Liver (tissue), 9 donors: Measurements from ENCODE around the gene CXCL6. TPM values are rescaled to one million over a fixed set of nuclear protein-coding genes. Genes with fewer than 3 reads are reported as not detected.
A peak's percentile ranks its signal among the peaks of the same experiment; 100 is the strongest.

Experiments used
- DNase-seq: peaks from one replicate; pipeline ENCODE4 v3.0.0-alpha.2; 2017; ENCODE audit warnings: low spot score
- H3K27ac ChIP-seq, 2 donors: one replicate each; pipeline ENCODE4 v1.7.0; 2013; ENCODE audit warnings: inconsistent platforms in 2 of 2, low read length in 2 of 2, control low read depth in 1 of 2, low read depth in 1 of 2, mild to moderate bottlenecking in 1 of 2
- H3K27me3 ChIP-seq, 4 donors: one replicate each; pipeline versions ENCODE4 v1.6.1 to v1.7.0; 2013; ENCODE audit warnings: low read length in 3 of 4, inconsistent platforms in 1 of 4, mild to moderate bottlenecking in 1 of 4, moderate library complexity in 1 of 4; ENCODE audit not compliant: control insufficient read depth in 4 of 4, insufficient read depth in 4 of 4
- H3K36me3 ChIP-seq, 4 donors: one replicate each; pipeline versions ENCODE4 v1.6.1 to v1.7.0; 2013; ENCODE audit warnings: low read length in 3 of 4, mild to moderate bottlenecking in 3 of 4, low read depth in 1 of 4, moderate library complexity in 1 of 4; ENCODE audit not compliant: control insufficient read depth in 4 of 4, insufficient read depth in 3 of 4
- H3K4me1 ChIP-seq, 4 donors: one replicate each; pipeline versions ENCODE4 v1.6.1 to v1.7.0; 2013; ENCODE audit warnings: low read length in 3 of 4, mild to moderate bottlenecking in 3 of 4, moderate library complexity in 1 of 4; ENCODE audit not compliant: control insufficient read depth in 4 of 4, insufficient read depth in 4 of 4
- H3K4me3 ChIP-seq, 3 donors: one replicate each; pipeline versions ENCODE4 v1.6.1 to v1.7.0; 2013; ENCODE audit warnings: low read length in 3 of 3, control low read depth in 1 of 3, low read depth in 1 of 3, mild to moderate bottlenecking in 1 of 3
- H3K9ac ChIP-seq, 2 donors: one replicate each; pipeline ENCODE4 v1.7.0; 2013; ENCODE audit warnings: low read length in 2 of 2, mild to moderate bottlenecking in 2 of 2, moderate library complexity in 2 of 2, control low read depth in 1 of 2, low read depth in 1 of 2
- H3K9me3 ChIP-seq, 4 donors: one replicate each; pipeline versions ENCODE4 v1.6.1 to v1.7.0; 2013; ENCODE audit warnings: low read length in 3 of 4; ENCODE audit not compliant: control insufficient read depth in 4 of 4
- EGR1 ChIP-seq, 2 donors: IDR thresholded peaks; 2 replicates each; pipeline ENCODE4 v1.6.1; 2016 to 2018; ENCODE audit warnings: antibody characterized with exemption in 2 of 2, low read depth in 2 of 2
- FOXA1 ChIP-seq: IDR thresholded peaks from 2 replicates; pipeline ENCODE4 v1.6.1; 2016; ENCODE audit warnings: antibody characterized with exemption
- FOXA2 ChIP-seq: IDR thresholded peaks from 2 replicates; pipeline ENCODE4 v1.6.1; 2016; ENCODE audit warnings: antibody characterized with exemption
- HNF4A ChIP-seq, 2 donors: conservative IDR thresholded peaks; 2 replicates each; pipeline ENCODE4 v1.6.1; 2016; ENCODE audit warnings: antibody characterized with exemption in 2 of 2, mild to moderate bottlenecking in 2 of 2
- HNF4G ChIP-seq: IDR thresholded peaks from 2 replicates; pipeline ENCODE4 v1.6.1; 2016; ENCODE audit warnings: antibody characterized with exemption
- JUND ChIP-seq, 2 donors: IDR thresholded peaks; 2 replicates each; pipeline ENCODE4 v1.6.1; 2016; ENCODE audit warnings: antibody characterized with exemption in 2 of 2
- RAD21 ChIP-seq, 2 donors: IDR thresholded peaks; 2 replicates each; pipeline ENCODE4 v1.6.1; 2016; ENCODE audit warnings: antibody characterized with exemption in 2 of 2, mild to moderate bottlenecking in 2 of 2
- RXRA ChIP-seq, 2 donors: IDR thresholded peaks; 2 replicates each; pipeline ENCODE4 v1.6.1; 2017 to 2018; ENCODE audit warnings: antibody characterized with exemption in 2 of 2, mild to moderate bottlenecking in 1 of 2
- SP1 ChIP-seq: IDR thresholded peaks from 2 replicates; pipeline ENCODE4 v1.6.1; 2018; ENCODE audit warnings: antibody characterized with exemption, mild to moderate bottlenecking
- TAF1 ChIP-seq: conservative IDR thresholded peaks from 2 replicates; pipeline ENCODE4 v1.6.1; 2016; ENCODE audit warnings: antibody characterized with exemption, mild to moderate bottlenecking
- WGBS: extraction: QIAGEN DNeasy Blood & Tissue Kit; methylation state at CpG from one replicate; pipeline ENCODE4 v1.1.7; 2013; 5-methylcytosine and 5-hydroxymethylcytosine counted together
- polyA plus RNA-seq, 2 donors: library from polyadenylated mRNA; stranded (reverse) in 1 of 2; unstranded in 1 of 2; fragments of 200-250 nt in 1 of 2; fragments of >200 nt in 1 of 2; fragmentation: Nextera tagmentation in 1 of 2; extraction: Ambion mirVana in 1 of 2; gene quantifications; one replicate each; pipeline versions ENCODE4 v1.2.1 to v1.2.3, GENCODE V29; 2013 to 2015
- total RNA-seq, 2 donors: library from RNA; depleted of rRNA; stranded (reverse); fragments of >200 nt; gene quantifications; one replicate each; pipeline ENCODE4 v1.2.3, GENCODE V29; 2014
- TF ChIP-seq, protein P1 (sequence below): IDR thresholded peaks from 2 replicates; pipeline ENCODE4 v1.6.1; 2016; ENCODE audit warnings: antibody characterized with exemption
- TF ChIP-seq, protein P2 (sequence below): fragments of 150-350 bp; IDR thresholded peaks from 2 replicates; pipeline ENCODE4 v1.5.1; 2017; ENCODE audit warnings: improper control_type of control experiment, low read depth, low read length; ENCODE audit not compliant: missing input control
- TF ChIP-seq, protein P3 (sequence below): IDR thresholded peaks from 2 replicates; pipeline ENCODE4 v1.6.1; 2016; ENCODE audit warnings: antibody characterized with exemption, mild to moderate bottlenecking
- TF ChIP-seq, protein P4 (sequence below): IDR thresholded peaks from 2 replicates; pipeline ENCODE4 v1.6.1; 2016; ENCODE audit warnings: antibody characterized with exemption
- donor health status: healthy.
- donor health status: healthy.
- donor health status: healthy.
- donor health status: healthy.
- donor health status: healthy.

Gene CXCL6
- total and polyA plus RNA-seq, 4 donors = 0.19 to 5.5 (median 3.2) TPM

DNA sequence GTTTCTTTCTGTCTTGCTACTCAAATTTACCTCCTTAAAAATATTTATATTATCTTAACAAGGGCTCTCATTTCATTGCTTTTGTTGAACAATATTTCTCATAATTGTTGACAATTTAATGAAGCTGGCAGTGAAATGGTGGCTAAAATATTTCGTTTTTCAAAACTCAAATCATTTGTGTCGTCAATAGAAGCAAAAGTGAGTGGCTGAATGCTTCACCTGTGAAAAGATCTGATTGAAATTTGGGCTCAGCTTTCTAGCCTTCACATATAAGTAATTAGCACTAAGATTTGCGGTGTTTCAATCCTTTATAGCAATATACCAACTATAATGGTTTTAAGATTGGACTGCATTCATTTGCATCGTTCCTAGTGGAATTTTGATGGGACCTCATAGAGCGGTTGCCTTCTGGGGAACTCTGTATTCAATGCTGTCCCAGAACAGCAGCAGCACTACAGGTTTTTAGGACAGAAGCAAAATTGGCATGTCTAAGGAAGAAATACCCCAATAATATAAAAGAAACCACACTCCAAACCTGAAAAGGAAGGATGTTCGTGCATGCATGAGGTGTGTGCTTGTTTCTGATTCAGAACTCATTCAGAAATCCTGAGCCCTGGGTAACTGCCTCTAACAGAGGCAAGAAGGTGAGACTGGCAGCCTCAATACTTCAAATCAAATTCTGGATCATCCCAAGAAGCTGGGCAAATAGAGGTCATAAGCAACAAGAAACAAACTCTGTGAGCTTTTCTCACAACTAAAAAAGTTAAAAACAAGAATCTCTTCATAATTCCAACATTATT lies 35.2 kb downstream of the CXCL6 start:
- no peaks in the 10 kb centered on the region for H3K36me3 ChIP-seq
- DNase-seq = no peak
- peaks cover 0 to 10% (median 4%) of the 10 kb centered on the region in 4 donors for H3K4me1 ChIP-seq
- no peak overlapping the region for H3K9ac ChIP-seq
- no peak overlapping the region for H3K27ac ChIP-seq
- WGBS = 81% methylated on average over 6 of the region's 6 CpGs
- H3K4me3 ChIP-seq = no peak overlapping the region
- TF ChIP-seq HNF4A (conservative IDR thresholded peaks at IDR 0.05) (no peak), EGR1 (IDR thresholded peaks at IDR 0.05; ENCODE audit: low read depth in 2 of 2) (no peak)
- peaks cover 0 to 2% (median under 1%) of the 10 kb centered on the region in 4 donors for H3K9me3 ChIP-seq
- no peaks in the 10 kb centered on the region for H3K27me3 ChIP-seq

DNA sequence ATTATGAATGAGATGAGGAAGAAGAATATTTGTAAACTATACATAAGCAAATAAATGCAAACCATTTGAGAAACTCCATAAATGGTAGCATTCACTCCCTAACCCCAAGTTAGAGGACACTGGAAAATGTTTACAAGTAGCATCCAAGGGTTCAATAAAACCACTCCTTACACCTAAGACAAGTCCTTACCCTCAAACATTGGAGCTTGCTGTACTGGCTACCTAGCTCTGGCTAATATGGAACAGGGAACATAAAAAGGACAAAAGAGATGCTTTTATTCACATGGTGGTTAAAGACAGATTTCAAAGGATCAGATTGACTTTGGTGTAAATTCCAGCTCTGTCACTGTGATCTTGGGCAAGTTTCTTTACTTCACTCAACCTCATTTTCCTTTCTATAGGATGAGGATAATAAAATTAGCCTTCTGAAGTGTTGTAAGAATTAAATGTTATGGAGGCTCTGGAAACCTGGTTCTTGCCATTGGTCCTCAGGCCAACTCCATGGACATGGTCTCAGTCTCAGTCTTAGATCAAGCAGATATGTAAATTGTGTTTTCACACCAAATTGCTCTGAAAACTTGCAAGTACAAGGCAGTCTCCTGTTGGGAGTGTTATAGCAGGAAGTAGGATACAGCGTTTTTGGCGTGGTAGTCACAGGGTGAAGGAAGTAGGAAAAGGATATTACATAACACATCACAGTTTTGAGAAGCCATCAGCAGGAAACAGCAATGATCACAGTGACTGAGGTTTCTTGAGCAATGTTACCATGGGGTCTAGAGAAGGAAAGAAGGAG lies 36.0 kb downstream of the CXCL6 start:
- H3K4me3 ChIP-seq = no peak overlapping the region
- peaks cover 0 to 10% (median 4%) of the 10 kb centered on the region in 4 donors for H3K4me1 ChIP-seq
- H3K27me3 ChIP-seq = no peaks in the 10 kb centered on the region
- peaks cover 0 to 2% (median under 1%) of the 10 kb centered on the region in 4 donors for H3K9me3 ChIP-seq
- no peak overlapping the region for H3K9ac ChIP-seq
- H3K36me3 ChIP-seq = no peaks in the 10 kb centered on the region
- 52% methylated on average over 2 of the region's 2 CpGs for whole genome bisulfite sequencing
- no peak for DNase-seq
- peak overlapping the region in 1 of 2 donors; percentile 56 for H3K27ac ChIP-seq
- no peak for TF ChIP-seq JUND (IDR thresholded peaks at IDR 0.05)
- TF ChIP-seq, protein P1, sequence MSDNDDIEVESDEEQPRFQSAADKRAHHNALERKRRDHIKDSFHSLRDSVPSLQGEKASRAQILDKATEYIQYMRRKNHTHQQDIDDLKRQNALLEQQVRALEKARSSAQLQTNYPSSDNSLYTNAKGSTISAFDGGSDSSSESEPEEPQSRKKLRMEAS = peak; percentile 31

DNA sequence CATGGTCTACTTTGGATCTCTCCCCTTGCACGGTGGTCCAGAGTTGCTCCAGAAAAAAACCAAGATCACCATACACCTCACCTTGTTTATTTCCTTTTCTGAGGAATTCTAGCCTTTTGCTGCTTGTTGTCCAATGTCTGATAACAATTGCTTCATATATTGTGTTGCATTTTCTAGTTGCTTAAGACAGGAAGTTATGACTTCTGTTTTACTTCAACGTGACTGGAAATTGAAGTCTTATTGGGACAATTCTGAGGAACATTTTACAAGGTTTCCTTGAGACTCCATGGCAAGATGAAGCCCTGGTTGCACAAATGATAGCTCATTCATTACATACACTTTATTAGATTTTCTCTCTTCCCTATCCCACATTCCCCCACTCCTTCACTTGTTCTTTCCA lies 37.9 kb downstream of the CXCL6 start:
- TF ChIP-seq RXRA (IDR thresholded peaks at IDR 0.05) (no peak), SP1 (no peak)
- TF ChIP-seq, protein P2, sequence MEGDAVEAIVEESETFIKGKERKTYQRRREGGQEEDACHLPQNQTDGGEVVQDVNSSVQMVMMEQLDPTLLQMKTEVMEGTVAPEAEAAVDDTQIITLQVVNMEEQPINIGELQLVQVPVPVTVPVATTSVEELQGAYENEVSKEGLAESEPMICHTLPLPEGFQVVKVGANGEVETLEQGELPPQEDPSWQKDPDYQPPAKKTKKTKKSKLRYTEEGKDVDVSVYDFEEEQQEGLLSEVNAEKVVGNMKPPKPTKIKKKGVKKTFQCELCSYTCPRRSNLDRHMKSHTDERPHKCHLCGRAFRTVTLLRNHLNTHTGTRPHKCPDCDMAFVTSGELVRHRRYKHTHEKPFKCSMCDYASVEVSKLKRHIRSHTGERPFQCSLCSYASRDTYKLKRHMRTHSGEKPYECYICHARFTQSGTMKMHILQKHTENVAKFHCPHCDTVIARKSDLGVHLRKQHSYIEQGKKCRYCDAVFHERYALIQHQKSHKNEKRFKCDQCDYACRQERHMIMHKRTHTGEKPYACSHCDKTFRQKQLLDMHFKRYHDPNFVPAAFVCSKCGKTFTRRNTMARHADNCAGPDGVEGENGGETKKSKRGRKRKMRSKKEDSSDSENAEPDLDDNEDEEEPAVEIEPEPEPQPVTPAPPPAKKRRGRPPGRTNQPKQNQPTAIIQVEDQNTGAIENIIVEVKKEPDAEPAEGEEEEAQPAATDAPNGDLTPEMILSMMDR = no peak
- DNase-seq = no peak
- no peak overlapping the region for H3K9ac ChIP-seq
- 64% methylated on average over 2 of the region's 2 CpGs for WGBS
- peaks cover 0 to 2% (median under 1%) of the 10 kb centered on the region in 4 donors for H3K9me3 ChIP-seq
- no peaks in the 10 kb centered on the region for H3K36me3 ChIP-seq
- H3K27ac ChIP-seq = peak overlapping the region in 1 of 2 donors; percentile 12
- no peak overlapping the region for H3K4me3 ChIP-seq
- peaks cover 0 to 5% (median 3%) of the 10 kb centered on the region in 4 donors for H3K4me1 ChIP-seq
- H3K27me3 ChIP-seq = no peaks in the 10 kb centered on the region

DNA sequence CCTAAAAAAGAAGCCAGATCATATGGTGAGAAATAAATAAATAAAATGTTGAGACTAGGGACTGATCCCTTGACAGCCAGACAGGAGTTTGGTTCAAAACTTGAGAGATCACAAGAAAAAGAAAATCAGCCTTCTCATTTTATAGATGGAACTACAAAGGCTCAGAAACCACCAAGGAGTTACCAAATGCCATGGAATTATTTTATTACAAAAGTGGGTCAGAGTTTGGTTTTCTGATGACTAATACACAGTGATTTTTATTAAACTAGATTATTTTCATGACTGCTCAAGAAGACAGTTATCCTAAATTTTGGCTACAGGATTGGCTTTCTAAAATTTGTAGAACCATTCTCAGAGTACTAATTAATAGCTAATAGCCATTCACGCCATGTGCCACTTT lies 38.9 kb downstream of the CXCL6 start:
- H3K27ac ChIP-seq = no peak overlapping the region
- 89% methylated on average over 1 of the region's 1 CpG for WGBS
- H3K9ac ChIP-seq = no peak overlapping the region
- no peaks in the 10 kb centered on the region for H3K27me3 ChIP-seq
- peaks cover 0 to 2% (median under 1%) of the 10 kb centered on the region in 4 donors for H3K9me3 ChIP-seq
- H3K4me1 ChIP-seq = no peaks in the 10 kb centered on the region
- H3K36me3 ChIP-seq = no peaks in the 10 kb centered on the region
- H3K4me3 ChIP-seq = no peak overlapping the region
- no peak for DNase-seq
- TF ChIP-seq RAD21 (IDR thresholded peaks at IDR 0.05) (no peak), TAF1 (no peak), HNF4G (no peak), FOXA1 (no peak), FOXA2 (no peak)
- TF ChIP-seq, protein P3, sequence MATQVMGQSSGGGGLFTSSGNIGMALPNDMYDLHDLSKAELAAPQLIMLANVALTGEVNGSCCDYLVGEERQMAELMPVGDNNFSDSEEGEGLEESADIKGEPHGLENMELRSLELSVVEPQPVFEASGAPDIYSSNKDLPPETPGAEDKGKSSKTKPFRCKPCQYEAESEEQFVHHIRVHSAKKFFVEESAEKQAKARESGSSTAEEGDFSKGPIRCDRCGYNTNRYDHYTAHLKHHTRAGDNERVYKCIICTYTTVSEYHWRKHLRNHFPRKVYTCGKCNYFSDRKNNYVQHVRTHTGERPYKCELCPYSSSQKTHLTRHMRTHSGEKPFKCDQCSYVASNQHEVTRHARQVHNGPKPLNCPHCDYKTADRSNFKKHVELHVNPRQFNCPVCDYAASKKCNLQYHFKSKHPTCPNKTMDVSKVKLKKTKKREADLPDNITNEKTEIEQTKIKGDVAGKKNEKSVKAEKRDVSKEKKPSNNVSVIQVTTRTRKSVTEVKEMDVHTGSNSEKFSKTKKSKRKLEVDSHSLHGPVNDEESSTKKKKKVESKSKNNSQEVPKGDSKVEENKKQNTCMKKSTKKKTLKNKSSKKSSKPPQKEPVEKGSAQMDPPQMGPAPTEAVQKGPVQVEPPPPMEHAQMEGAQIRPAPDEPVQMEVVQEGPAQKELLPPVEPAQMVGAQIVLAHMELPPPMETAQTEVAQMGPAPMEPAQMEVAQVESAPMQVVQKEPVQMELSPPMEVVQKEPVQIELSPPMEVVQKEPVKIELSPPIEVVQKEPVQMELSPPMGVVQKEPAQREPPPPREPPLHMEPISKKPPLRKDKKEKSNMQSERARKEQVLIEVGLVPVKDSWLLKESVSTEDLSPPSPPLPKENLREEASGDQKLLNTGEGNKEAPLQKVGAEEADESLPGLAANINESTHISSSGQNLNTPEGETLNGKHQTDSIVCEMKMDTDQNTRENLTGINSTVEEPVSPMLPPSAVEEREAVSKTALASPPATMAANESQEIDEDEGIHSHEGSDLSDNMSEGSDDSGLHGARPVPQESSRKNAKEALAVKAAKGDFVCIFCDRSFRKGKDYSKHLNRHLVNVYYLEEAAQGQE = no peak
- TF ChIP-seq, protein P1 = no peak
- TF ChIP-seq, protein P4, sequence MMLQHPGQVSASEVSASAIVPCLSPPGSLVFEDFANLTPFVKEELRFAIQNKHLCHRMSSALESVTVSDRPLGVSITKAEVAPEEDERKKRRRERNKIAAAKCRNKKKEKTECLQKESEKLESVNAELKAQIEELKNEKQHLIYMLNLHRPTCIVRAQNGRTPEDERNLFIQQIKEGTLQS = no peak
